Activated gamma-delta T cell (primary cell): ENCODE data around the gene RFNG.
"Not testable (repeated sequence)": the region's sequence is repeated elsewhere in the genome, so short reads cannot be mapped to it uniquely, and the experiment has no call there.

Experiments used
- DNase-seq: peaks from one replicate; lab custom pipeline; 2025; lab: John Stamatoyannopoulos, UW

The RFNG gene

DNA sequence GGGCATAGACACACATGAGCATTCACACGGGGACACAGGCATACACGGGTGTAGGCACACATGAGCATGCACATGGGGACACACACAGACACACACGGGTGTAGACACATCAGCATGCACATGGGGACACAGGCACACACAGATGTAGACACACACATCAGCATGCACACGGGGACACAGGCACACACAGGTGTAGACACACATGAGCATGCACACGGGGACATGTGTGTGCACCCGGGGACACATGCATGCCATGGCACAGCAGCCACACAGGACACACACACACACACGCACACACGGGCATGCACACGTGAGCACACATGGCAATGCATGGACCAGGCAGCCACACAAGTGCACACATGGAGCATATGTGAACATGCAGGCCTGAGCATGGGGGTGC lies 9.0 kb downstream of the RFNG start:
- no peak for DNase-seq

DNA sequence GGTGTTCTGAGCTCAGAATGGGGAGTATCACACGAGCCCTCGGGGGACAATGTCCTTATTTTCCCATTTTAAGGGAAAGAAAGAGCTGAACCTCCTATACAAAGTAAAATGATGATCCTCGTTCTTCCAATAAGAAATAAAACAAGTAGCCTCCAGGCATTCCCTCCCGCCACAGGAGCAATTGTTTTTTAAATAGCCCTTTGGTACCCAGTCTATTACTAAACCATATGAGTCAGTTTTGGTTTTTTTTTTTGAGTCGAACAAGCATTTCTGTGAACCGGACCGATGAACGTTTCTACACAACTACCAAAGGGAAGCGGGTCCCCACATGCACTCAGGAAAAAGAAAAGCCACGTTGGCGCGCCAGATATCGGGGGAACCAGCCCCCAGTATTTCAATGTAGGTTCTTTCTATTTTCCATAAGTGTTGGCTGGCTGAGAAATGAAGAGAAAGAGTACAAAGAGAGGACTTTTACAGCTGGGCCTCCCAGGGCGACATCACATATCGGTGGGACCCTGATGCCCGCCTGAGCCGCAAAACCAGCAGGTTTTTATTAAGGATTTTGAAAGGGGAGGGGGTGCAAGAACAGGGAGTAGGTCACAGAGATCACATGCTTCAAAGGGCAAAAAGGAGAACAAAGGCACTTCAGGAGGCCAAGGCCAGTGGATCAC lies 10.3 kb downstream of the RFNG start:
- DNase-seq: no peak

DNA sequence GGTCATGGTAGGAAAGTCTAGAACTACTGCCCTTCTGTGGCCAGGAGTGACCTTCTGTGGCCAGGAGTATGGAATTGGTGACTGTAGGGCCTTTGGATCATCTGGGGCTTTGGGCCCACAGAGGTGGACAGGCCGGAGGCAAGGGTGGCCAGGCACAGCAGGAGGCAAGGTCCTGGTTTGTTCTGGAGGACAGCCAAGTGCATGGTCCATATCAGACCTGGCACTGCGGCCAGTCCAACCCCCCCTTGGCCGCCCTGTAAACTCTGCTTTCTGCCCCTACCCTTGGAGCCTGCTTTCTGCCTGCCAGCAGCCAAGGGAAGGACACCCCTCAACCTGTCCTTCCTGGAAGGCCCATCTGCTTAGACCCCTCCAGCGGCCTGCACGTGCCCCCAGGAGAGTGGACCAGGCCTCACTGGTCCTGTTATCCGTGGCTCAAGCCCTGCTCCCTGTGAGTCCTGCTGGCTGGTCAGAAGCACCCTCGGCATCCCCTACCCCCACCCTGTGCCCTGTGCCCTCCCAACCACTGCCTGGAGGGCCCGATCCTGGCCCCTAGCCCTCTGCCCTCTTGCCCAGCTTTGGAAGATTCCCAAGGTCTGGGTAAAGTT lies 11.8 kb downstream of the RFNG start:
- no peak for DNase-seq

DNA sequence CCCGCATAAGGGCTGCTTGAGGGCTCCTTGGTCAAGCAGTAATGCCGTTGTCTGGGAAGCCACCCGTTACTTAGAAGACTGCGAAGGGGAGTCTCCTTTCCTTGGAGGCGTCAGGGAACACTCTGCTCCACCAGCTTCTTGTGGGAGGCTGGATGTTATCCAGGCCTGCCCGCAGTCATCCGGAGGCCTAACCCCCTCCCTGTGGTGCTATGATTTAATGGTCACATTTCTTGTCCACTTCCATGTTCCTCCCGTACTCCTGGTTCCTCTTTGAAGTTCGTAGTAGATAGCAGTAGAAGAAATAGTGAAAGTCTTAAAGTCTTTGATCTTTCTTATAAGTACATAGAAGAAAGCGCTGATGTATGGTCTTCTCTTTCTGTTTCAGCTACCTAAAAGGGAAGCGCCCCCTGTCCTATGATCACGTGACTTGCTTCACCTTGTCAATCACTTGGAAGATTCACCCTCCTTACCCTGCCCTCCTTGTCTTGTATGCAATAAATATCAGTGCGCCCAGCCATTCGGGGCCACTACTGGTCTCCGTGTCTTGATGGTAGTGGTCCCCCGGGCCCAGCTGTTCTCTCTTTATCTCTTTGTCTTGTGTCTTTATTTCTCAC lies 12.7 kb downstream of the RFNG start:
- not testable (repeated sequence) for DNase-seq

DNA sequence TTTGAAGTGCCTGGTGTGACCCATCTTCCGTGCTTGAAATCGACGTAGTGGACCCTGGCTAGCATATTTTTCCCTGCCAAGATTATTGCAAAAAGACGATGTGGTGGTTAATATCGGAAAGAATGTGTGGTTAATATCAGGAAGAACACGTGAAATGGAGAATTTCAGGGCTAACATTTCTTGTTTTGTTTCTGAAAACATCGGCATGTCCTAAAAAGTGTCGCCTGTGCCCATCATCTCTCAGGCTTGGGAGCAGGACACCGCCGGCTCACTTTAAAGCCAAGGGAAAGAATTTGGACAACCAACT lies 13.8 kb downstream of the RFNG start:
- DNase-seq: no peak

DNA sequence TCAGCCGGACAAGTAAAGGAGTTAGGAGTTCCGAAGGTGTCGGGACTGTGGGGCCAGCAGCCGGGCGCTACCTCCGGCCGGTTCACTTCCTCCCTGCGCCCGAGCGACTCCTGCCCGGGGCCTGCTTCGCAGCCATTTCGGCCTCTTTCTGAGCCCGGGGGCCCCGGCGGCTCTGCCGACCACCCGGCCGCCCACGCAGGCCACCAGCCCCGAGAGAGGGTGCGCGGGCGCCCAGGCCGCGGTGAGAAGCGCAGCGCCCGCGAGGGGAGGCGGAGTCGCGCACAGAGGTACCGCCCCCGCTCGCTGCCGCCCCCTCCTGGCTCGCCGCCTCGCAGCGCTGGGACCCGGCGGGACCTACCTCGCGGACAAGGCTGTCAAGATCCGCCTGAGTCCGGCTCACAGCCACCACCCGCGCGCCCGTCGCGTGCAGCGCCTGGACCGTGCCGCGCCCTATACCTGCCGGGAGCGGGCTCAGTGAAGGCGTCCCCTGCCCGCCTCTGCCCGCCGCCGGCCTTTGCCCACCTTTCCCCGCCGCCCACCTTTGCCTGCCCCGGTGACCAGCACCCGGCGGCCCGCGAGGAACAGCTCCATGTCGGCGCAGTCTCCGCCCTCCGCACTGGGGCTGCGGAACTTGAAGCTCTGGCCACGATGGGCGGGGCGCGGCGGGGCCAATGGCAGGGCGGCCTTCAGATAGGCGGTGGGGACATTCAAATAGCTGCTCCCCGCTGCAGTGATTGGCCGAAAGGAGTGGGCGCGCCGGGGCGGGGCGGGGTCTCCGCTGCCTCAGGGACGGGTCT lies 14.3 kb downstream of the RFNG start, which contains the start of gene DCXR:
Gene DCXR, minus strand, starts transcription at position 606 of the 797 bp plus-strand sequence. Its CDS starts 15 bp downstream, at position 591.
- peak; percentile 95 for DNase-seq

DNA sequence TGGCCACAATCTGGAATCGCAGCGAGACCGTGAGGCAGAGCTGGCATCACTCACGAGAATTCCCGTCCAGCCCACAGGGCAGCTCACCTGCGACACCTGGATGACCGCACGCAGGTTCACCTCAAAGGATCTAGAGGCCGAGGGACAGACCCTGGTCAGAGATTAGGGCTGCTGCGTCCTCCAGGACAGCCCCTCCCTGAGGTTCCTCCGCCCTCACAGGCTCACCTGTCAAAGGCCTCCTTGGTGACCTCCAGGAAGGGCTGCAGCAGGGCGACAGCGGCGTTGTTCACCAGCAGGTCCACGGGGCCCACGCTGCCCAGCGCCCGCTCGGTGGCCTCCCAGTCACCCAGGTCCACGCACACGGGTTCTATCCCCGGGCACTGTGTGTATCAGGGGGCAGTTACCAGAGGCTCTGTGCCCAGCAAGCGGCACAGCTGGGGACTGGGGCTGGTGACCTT lies 14.9 kb downstream of the RFNG start:
- no peak for DNase-seq

DNA sequence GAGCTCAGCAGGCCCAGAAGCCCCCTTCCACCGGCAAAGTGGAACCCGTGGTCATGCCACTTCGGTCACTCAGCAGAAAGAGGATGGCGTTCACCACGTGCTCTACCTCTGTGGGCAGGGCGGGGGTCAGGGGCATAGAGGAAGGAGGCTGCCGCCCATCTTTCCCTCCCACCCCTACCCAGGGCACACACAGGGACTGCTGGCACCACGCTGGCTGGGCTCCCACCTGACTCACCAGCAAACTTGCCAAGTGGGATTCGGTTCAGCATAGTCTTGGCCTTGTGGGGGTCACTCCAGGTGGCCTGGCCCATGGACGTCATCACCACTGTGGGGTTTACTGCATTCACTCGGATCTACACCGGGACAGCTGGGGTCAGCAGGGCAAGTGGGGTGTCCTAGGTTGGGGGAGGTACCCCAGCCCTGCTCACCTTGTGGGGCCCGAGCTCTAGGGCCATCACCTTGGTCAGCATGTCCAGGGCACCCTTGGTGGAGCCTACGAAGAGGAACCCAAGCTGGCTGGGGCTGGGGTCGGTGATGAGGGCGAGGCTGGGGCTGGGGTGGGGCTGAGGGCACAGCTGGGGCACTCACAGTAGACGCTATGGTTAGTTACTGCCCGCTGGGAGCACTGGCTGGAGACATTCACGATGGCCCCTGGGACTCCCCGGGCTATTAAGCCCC lies 15.5 kb downstream of the RFNG start:
- no peak for DNase-seq

DNA sequence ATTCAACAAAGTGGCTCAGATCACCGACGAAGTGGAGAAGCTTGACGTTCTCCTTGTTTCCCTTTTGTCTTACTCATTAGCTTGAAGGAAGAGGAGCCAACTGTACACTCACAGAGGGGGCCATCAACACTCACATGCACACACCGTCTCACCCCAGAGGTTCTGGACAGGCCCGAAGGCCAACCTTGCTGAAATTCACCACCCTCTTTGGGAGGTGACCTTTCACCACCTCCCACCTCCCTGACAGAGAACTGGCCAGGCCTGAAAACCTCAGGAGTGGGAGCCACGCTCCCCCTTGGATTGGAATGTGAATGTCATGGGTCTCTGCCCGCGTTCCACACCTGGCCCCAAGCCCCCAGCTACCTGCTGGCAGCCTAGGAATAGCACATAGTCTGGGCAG lies 16.1 kb downstream of the RFNG start:
- DNase-seq: no peak

DNA sequence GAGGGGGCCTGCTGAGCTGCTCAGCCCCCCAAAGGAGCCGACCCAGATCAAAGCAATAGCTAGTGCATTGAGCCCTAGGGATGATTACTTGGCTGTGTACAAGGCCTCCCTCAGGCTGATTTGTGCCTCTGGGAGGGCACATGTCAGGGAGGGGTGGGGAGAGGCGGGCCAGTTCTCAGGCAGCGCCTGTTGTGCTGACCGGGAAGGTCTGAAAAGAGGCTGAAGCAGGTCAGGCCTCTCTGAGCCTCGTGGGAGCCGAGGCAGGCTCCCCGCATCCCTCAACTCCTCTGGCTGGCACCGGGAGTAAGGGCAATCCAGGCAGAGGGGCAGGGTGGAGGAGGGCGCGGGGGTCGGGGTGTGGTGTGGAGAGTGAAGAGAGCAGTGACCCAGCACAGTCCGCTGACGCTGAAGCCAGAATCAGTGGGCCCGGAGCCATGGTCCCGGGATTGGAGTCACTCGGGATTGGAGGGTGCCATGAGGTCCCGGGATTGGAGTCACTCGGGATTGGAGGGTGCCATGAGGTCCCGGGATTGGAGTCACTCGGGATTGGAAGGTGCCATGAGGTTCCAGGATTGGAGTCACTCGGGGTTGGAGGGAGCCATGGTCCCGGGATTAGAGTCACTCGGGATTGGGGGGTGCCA lies 17.1 kb downstream of the RFNG start:
- no peak for DNase-seq

DNA sequence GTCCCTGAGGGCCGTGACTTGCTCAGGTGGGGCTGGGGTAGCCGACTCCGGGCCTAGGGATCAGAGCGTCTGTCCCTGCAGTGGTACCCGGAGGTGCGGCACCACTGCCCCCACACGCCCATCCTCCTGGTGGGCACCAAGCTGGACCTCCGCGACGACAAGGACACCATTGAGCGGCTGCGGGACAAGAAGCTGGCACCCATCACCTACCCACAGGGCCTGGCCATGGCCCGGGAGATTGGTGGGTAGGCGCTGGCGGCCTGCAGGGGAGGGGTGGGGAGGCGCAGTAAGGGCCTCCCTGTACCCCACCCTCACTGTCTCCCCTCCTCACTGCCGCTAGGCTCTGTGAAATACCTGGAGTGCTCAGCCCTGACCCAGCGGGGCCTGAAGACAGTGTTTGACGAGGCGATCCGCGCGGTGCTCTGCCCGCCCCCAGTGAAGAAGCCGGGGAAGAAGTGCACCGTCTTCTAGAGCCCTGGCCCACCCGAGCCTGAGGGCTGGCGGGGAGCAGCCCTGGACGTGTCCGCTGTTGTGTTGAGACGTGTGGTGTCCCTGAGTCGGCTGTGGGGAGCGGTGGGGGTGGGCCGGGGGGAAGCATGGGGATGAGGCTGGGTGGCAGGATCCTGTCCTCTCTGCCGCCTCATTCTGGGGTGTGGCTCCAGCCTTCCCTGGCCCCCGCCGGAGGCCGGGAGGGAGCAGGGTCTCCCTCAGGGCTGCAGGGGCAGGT lies 18.1 kb downstream of the RFNG start:
- no peak for DNase-seq

DNA sequence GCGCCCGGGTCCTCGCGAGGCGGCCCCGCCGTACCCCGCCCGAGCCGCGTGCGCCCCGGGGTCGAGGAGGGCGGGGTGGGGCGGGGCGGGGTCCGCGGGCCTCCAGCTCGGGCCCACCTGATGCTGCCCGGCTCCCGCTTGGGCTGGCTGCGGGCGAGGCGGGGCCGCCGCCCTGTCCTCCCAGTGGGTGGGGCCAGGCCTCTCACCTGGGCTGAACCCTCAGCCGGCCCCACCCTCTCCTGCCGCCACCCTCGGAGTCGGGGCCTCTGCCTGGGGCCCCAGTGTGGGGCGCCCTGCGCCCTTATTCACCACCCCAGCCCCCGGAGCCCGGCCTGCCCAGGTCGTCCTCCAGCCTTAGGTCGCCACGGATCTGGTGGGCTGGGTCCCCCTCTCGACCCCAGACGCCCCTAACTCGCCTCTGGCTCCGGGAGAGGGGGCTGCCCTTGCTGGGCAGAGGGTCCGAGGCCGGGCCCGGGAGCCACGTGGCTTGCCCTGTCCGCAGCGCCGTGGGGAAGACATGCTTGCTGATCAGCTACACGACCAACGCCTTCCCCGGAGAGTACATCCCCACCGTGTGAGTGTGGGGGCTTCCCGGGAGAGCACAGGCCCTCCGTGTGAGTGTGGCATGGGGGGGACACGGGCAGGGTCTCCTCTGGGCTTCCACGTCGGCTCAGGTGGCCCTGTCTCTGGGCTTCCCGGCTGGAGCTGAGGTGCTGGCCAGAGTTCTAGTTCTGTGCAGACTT lies 19.6 kb downstream of the RFNG start:
- DNase-seq: no peak

DNA sequence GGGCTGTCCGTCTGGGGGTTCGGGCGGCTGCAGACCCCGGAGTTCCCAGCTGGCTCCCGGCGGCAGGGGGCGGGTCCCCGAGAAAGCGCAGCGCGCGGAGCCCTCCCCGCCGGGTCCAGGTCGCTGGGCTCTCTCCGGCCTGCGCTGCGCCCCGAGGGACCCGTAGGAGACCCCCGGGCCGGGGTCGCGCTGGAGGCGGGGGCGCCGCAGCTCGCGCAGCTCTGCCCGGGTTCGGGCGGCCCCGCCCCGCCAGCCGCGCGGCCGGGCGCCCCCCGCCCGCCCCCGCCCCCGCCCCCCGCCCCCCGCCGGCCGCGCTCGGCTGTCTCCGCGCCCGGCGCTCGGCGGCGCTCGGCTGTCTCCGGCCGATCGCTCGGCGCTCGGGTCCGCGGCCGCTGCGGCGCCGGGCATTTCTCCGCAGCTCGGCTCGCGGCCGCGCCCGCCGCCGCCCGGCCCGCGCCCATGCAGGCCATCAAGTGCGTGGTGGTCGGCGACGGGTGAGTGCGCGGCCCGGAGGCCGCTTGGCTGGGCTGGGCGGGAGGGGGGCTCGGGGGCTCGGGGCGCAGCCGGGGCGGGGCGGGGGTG lies 20.2 kb downstream of the RFNG start, which contains the start of gene RAC3:
Gene RAC3, plus strand, starts transcription at position 376 of the 582 bp plus-strand sequence. Its CDS starts 84 bp downstream, at position 460.
- DNase-seq: no peak

DNA sequence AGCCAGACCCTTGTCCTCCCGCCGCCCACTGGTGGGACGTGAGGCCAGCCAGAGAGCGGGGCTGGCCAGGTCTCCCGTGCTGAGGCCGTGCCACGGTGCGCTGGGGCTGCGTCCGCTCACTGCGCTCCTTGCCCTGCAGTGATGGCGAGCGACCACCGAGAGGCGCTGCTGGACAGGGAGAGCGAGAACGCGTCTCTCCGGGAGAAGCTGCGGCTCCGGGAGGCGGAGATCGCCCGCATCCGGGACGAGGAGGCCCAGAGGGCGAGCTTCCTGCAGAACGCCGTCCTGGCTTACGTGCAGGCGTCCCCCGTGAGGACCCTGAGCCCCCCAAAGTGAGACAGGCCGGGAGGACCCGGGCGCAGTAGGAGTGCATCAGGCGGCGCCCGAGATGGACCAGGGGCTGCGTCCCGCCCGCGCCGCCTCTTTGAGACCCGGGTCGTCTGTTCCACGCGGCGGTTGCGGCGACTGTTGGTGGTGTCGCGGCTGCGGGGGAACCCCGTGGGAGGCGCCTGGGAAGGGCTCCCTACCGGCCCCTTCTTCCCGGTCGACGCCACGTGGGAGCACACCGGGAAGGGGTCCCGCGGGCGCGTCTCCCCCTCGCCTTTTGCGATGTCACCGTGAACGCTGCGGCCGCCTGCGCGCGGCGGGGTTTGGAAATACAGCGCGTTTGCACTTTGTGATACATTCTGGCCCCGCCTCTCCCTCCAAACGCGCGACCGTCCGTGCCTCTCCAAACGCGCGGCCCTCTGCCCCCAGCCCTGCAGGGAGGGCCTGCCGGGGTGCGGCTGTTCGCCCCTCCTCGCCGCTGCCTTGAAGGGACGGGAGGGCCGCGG lies 20.9 kb downstream of the RFNG start:
- DNase-seq: peak; percentile 60

DNA sequence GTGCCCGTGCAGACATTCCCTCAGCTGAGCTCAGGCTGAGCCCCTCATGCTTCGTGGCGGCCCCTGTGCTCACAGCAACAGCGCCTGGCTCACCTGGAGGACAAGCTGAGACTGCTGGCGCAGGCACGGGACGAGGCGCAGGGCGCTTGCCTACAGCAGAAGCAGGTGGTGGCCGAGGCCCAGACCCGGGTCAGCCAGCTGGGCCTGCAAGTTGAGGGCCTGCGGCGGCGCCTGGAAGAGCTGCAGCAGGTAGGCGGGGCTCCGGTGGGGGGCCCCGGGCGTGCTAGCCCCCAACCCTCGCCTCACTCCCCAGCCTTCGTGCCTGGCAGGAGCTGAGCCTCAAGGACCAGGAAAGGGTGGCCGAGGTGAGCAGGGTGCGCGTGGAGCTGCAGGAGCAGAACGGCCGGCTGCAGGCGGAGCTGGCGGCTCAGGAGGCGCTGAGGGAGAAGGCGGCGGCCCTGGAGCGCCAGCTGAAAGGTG lies 21.6 kb downstream of the RFNG start:
- no peak for DNase-seq

DNA sequence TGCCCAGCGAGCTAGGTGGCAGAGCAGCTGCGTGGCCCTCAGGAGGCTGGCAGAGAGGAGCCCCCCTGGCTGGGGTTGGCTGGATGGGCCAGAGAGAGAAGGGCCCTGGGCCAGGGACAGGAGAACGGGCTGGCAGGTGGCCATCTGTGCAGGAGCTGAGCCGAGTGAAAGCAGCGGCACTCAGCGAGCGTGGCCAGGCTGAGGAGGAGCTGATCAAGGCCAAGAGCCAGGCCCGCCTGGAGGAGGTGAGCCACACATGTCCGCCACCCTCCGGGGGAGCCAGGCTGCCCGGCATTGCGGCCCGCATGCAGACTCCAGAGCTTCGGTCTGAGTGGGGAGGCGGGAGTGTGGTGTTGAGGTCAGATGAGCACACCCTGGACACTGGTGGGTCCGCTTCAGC lies 22.2 kb downstream of the RFNG start:
- DNase-seq: no peak

DNA sequence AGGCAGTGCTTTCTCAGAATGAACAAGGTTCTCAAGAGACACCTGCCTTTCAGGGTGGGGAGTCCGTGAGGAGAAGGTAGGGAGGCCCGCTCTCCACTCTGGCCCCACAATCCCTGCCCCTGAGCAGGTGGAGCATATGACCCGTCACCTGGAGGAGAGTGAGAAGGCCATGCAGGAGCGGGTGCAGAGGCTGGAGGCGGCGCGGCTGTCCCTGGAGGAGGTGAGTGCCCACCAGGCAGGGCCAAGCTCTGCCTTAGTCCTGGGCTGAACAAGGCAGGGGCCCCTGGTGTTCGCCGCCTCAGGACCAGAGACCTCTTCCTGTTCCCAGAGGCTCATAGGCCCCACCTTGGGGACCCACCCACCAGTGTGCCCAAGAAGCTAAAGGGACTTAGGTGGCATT lies 22.6 kb downstream of the RFNG start:
- DNase-seq: no peak

DNA sequence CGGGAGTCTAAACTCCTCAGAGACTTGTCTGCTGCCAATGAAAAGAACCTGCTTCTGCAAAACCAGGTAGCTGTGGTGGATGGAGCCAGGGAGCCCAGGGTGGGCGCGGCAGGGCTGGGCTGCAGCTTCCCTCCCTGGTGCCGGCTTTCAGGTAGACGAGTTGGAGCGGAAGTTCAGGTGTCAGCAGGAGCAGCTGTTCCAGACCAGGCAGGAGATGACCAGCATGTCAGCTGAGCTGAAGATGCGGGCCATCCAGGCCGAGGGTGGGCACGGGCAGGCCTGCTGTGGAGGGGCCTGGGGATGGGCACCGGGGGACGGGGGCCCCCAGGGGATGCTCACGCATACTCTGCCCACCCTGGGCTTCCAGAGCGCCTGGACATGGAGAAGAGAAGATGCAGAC lies 23.4 kb downstream of the RFNG start:
- no peak for DNase-seq
